Spinal cord (tissue), 10 donors: ENCODE data around the gene EFCAB11. TPM values are rescaled to one million over a fixed set of nuclear protein-coding genes. Genes with fewer than 3 reads are reported as not detected.

Experiments
- DNase-seq, 6 donors: peaks; one replicate each; pipeline versions ENCODE4 v3.0.0 to v3.0.0-alpha.2; 2013 to 2015; ENCODE audit warnings: low spot score in 6 of 6, low read depth in 4 of 6
- H3K27ac ChIP-seq: one replicate; pipeline ENCODE4 v1.5.1; 2013; ENCODE audit warnings: low read depth, low read length, control low read depth
- H3K27me3 ChIP-seq: one replicate; pipeline ENCODE4 v1.6.1; 2013; ENCODE audit warnings: low read length; ENCODE audit not compliant: control insufficient read depth, insufficient read depth
- H3K36me3 ChIP-seq: one replicate; pipeline ENCODE4 v1.6.1; 2013; ENCODE audit warnings: low read length; ENCODE audit not compliant: control insufficient read depth, insufficient read depth
- H3K4me1 ChIP-seq: one replicate; pipeline ENCODE4 v1.6.1; 2013; ENCODE audit warnings: low read length; ENCODE audit not compliant: control insufficient read depth, insufficient read depth
- H3K4me3 ChIP-seq: one replicate; pipeline ENCODE4 v1.5.1; 2013; ENCODE audit warnings: low read depth, low read length, control low read depth
- H3K9me3 ChIP-seq: one replicate; pipeline ENCODE4 v1.6.1; 2013; ENCODE audit warnings: low read length; ENCODE audit not compliant: control insufficient read depth, insufficient read depth
- WGBS: methylation state at CpG from one replicate; pipeline ENCODE4 v1.1.5; 2013; ENCODE audit warnings: missing lambda C conversion rate; ENCODE audit not compliant: insufficient coverage; 5-methylcytosine and 5-hydroxymethylcytosine counted together
- polyA plus RNA-seq, 2 donors: library from polyadenylated mRNA; unstranded; fragments of 120-200 nt; gene quantifications; one replicate each; pipeline ENCODE4 v1.2.1, GENCODE V29; 2013; ENCODE audit not compliant: insufficient read length in 2 of 2
- total RNA-seq, 2 donors: library from RNA; depleted of rRNA in 1 of 2; stranded (reverse); fragments of 120-200 nt in 1 of 2; fragments of >200 nt in 1 of 2; gene quantifications; one replicate each; pipeline versions ENCODE4 v1.2.3 to v1.2.4, GENCODE V29; 2013 to 2014
- donor health status: healthy.

EFCAB11 gene
- total and polyA plus RNA-seq, 4 donors = 7.5 to 16.4 (median 13.3) TPM

GRCh38 chr14:89987161-89987475, 32.6 kb upstream of the EFCAB11 start:
- DNase-seq = no peak
- no peak overlapping the region for H3K4me3 ChIP-seq
- no peaks in the 10 kb centered on the region for H3K4me1 ChIP-seq
- no peaks in the 10 kb centered on the region for H3K9me3 ChIP-seq
- no peak overlapping the region for H3K27ac ChIP-seq
- peaks cover 3% of the 10 kb centered on the region for H3K36me3 ChIP-seq
- no peaks in the 10 kb centered on the region for H3K27me3 ChIP-seq

- Histone ChIP-seq H3K27me3 (no peaks in the 10 kb centered on the region), H3K4me1 (no peaks in the 10 kb centered on the region), H3K9me3 (no peaks in the 10 kb centered on the region), H3K4me3 (no peak overlapping the region), H3K27ac (no peak overlapping the region), H3K36me3 (peaks cover 8% of the 10 kb centered on the region)
- WGBS = no CpG with 5 or more reads among the region's 5 CpGs
- no peak for DNase-seq
Observed at GRCh38 chr14:89986462-89987160, 32.1 kb upstream of the EFCAB11 start.

- 100% methylated on average over 2 of the region's 2 CpGs for WGBS
- Histone ChIP-seq H3K9me3 (no peaks in the 10 kb centered on the region), H3K27me3 (no peaks in the 10 kb centered on the region), H3K4me3 (no peak overlapping the region), H3K4me1 (no peaks in the 10 kb centered on the region), H3K27ac (no peak overlapping the region), H3K36me3 (peaks cover 13% of the 10 kb centered on the region)
- DNase-seq = no peak
Observed at GRCh38 chr14:89983375-89983774, 28.8 kb upstream of the EFCAB11 start.

- WGBS = no CpG with 5 or more reads among the region's 4 CpGs
- Histone ChIP-seq H3K4me3 (no peak overlapping the region), H3K36me3 (peaks cover 30% of the 10 kb centered on the region), H3K27me3 (no peaks in the 10 kb centered on the region), H3K4me1 (peaks cover 4% of the 10 kb centered on the region), H3K27ac (no peak overlapping the region), H3K9me3 (no peaks in the 10 kb centered on the region)
- peak in 2 of 6 donors; percentile 48 to 77 for DNase-seq
Observed at GRCh38 chr14:89978656-89979055, 24.1 kb upstream of the EFCAB11 start.

GRCh38 chr14:89977668-89978067, 23.1 kb upstream of the EFCAB11 start:
- H3K9me3 ChIP-seq = no peaks in the 10 kb centered on the region
- no peak overlapping the region for H3K4me3 ChIP-seq
- peaks cover 31% of the 10 kb centered on the region for H3K36me3 ChIP-seq
- no peak overlapping the region for H3K27ac ChIP-seq
- peaks cover 4% of the 10 kb centered on the region for H3K4me1 ChIP-seq
- DNase-seq = peak in 2 of 6 donors; percentile 17 to 57
- H3K27me3 ChIP-seq = no peaks in the 10 kb centered on the region
- WGBS = 67% methylated on average over 4 of the region's 4 CpGs

GRCh38 chr14:89973234-89973823, 18.8 kb upstream of the EFCAB11 start:
- WGBS = 81% methylated on average over 4 of the region's 7 CpGs
- H3K9me3 ChIP-seq = no peaks in the 10 kb centered on the region
- peak in 5 of 6 donors; percentile 40 to 95 (median 74) for DNase-seq
- no peak overlapping the region for H3K27ac ChIP-seq
- peaks cover 32% of the 10 kb centered on the region for H3K36me3 ChIP-seq
- H3K4me1 ChIP-seq = peaks cover 4% of the 10 kb centered on the region
- no peak overlapping the region for H3K4me3 ChIP-seq
- no peaks in the 10 kb centered on the region for H3K27me3 ChIP-seq

GRCh38 chr14:89965839-89966238, 11.3 kb upstream of the EFCAB11 start:
- no peak for DNase-seq
- Histone ChIP-seq H3K27me3 (no peaks in the 10 kb centered on the region), H3K27ac (no peak overlapping the region), H3K4me1 (no peaks in the 10 kb centered on the region), H3K9me3 (no peaks in the 10 kb centered on the region), H3K4me3 (no peak overlapping the region), H3K36me3 (peaks cover 8% of the 10 kb centered on the region)
- no CpG with 5 or more reads among the region's 1 CpG for WGBS

- no peak overlapping the region for H3K4me3 ChIP-seq
- no peak overlapping the region for H3K27ac ChIP-seq
- H3K9me3 ChIP-seq = no peaks in the 10 kb centered on the region
- H3K36me3 ChIP-seq = peaks cover 6% of the 10 kb centered on the region
- DNase-seq = no peak
- no peaks in the 10 kb centered on the region for H3K4me1 ChIP-seq
- no peaks in the 10 kb centered on the region for H3K27me3 ChIP-seq
- 95% methylated on average over 7 of the region's 10 CpGs for WGBS
Observed at GRCh38 chr14:89963288-89963978, 8.9 kb upstream of the EFCAB11 start.

- Histone ChIP-seq H3K27me3 (no peaks in the 10 kb centered on the region), H3K9me3 (no peaks in the 10 kb centered on the region), H3K4me1 (peaks cover 20% of the 10 kb centered on the region), H3K27ac (no peak overlapping the region), H3K36me3 (peaks cover 10% of the 10 kb centered on the region), H3K4me3 (no peak overlapping the region)
- no peak for DNase-seq
- whole genome bisulfite sequencing = 47% methylated on average over 3 of the region's 3 CpGs
Observed at GRCh38 chr14:89960914-89961313, 6.4 kb upstream of the EFCAB11 start.
